SK-N-SH (cell line): ENCODE data around the gene NPIPA1.
"Not testable (repeated sequence)": the region's sequence is repeated elsewhere in the genome, so short reads cannot be mapped to it uniquely, and the experiment has no call there.

Experiments
- ELF1 ChIP-seq: IDR thresholded peaks from 2 replicates; pipeline ENCODE4 v1.4.0; 2012
- MXI1 ChIP-seq: IDR thresholded peaks from 2 replicates; pipeline ENCODE4 v1.6.1; 2012; ENCODE audit warnings: mild to moderate bottlenecking, low read depth, low read length, improper control_type of control experiment
- POLR2AphosphoS5 ChIP-seq: IDR thresholded peaks from 2 replicates; pipeline ENCODE4 v1.6.1; 2012; ENCODE audit warnings: low read depth, low read length
- RAD21 ChIP-seq: IDR thresholded peaks from 2 replicates; pipeline ENCODE4 v1.6.1; 2012; ENCODE audit warnings: mild to moderate bottlenecking, low read length
- SIN3A ChIP-seq: IDR thresholded peaks from 2 replicates; pipeline ENCODE4 v1.6.1; 2012; ENCODE audit warnings: low read depth, mild to moderate bottlenecking, low read length, moderate library complexity, borderline replicate concordance
- TF ChIP-seq, protein P1 (sequence below): fragments of 200-600 bp; sonication (generic); IDR thresholded peaks from 2 replicates; pipeline ENCODE4 v1.6.1; 2017; ENCODE audit warnings: antibody characterized with exemption, mild to moderate bottlenecking, moderate library complexity
- TF ChIP-seq, protein P2 (sequence below): IDR thresholded peaks from 2 replicates; pipeline ENCODE4 v1.4.0; 2012; ENCODE audit warnings: low read depth

- TF ChIP-seq ELF1, RAD21, POLR2AphosphoS5, SIN3A, MXI1: not testable (repeated sequence)
- TF ChIP-seq, protein P1, sequence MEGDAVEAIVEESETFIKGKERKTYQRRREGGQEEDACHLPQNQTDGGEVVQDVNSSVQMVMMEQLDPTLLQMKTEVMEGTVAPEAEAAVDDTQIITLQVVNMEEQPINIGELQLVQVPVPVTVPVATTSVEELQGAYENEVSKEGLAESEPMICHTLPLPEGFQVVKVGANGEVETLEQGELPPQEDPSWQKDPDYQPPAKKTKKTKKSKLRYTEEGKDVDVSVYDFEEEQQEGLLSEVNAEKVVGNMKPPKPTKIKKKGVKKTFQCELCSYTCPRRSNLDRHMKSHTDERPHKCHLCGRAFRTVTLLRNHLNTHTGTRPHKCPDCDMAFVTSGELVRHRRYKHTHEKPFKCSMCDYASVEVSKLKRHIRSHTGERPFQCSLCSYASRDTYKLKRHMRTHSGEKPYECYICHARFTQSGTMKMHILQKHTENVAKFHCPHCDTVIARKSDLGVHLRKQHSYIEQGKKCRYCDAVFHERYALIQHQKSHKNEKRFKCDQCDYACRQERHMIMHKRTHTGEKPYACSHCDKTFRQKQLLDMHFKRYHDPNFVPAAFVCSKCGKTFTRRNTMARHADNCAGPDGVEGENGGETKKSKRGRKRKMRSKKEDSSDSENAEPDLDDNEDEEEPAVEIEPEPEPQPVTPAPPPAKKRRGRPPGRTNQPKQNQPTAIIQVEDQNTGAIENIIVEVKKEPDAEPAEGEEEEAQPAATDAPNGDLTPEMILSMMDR: not testable (repeated sequence)
- TF ChIP-seq, protein P2, sequence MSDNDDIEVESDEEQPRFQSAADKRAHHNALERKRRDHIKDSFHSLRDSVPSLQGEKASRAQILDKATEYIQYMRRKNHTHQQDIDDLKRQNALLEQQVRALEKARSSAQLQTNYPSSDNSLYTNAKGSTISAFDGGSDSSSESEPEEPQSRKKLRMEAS: not testable (repeated sequence)
Measured at GRCh38 chr16:14932581-14933375, 4.5 kb upstream of the NPIPA1 start.
